Activated CD4-positive, alpha-beta memory T cell treated with anti-CD3 and anti-CD28 coated beads, Interleukin-2, amount 10 ng/mL, durations not matched to agents 7 days and 5 days (primary cell): Measurements from ENCODE around the gene BLCAP. TPM values are rescaled to one million over a fixed set of nuclear protein-coding genes. Genes with fewer than 3 reads are reported as not detected.
"Not testable (repeated sequence)": the region's sequence is repeated elsewhere in the genome, so short reads cannot be mapped to it uniquely, and the experiment has no call there.

ENCODE experiments used
- CTCF ChIA-PET: fragments of 350-600 bp; sonication (Branson Sonifier 250); formaldehyde crosslinking; loops from one replicate; lab custom pipeline; 2021; ENCODE audit warnings: antibody characterized with exemption, inconsistent platforms; lab: Charles Lee
- POLR2A ChIA-PET: fragments of 350-600 bp; sonication (Branson Sonifier 250); formaldehyde crosslinking; loops from one replicate; lab custom pipeline; 2021; ENCODE audit warnings: antibody characterized with exemption; lab: Charles Lee
- DNase-seq: peaks from one replicate; pipeline ENCODE4 v3.0.0-alpha.2; 2020
- H3K27ac Mint-ChIP-seq: one replicate; pipeline ENCODE4 v1.8.0; 2021; ENCODE audit warnings: mild to moderate bottlenecking, mixed read lengths
- H3K27me3 Mint-ChIP-seq: one replicate; pipeline ENCODE4 v1.8.0; 2021; ENCODE audit warnings: mixed read lengths
- H3K36me3 Mint-ChIP-seq: one replicate; pipeline ENCODE4 v1.8.0; 2021; ENCODE audit warnings: low read depth, mixed read lengths
- H3K4me1 Mint-ChIP-seq: one replicate; pipeline ENCODE4 v1.8.0; 2021; ENCODE audit warnings: mixed read lengths
- H3K4me3 Mint-ChIP-seq: one replicate; pipeline ENCODE4 v1.8.0; 2021; ENCODE audit warnings: mild to moderate bottlenecking, mixed read lengths
- H3K9me3 Mint-ChIP-seq: one replicate; pipeline ENCODE4 v1.8.0; 2021; ENCODE audit warnings: mixed read lengths
- total RNA-seq, 2 experiments: library from RNA; stranded (reverse); gene quantifications; one replicate each; pipeline ENCODE4 v1.2.3, GENCODE V29; 2021

BLCAP gene, protein sequence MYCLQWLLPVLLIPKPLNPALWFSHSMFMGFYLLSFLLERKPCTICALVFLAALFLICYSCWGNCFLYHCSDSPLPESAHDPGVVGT
- total RNA-seq = 10 to 100 TPM; 37.7 to 39.4 TPM

- Mint-ChIP-seq H3K36me3 (no peaks in the 10 kb centered on the region), H3K4me1 (peaks cover 47% of the 10 kb centered on the region), H3K4me3 (peak within 1 kb of the TSS; percentile 88), H3K27me3 (no peaks in the 10 kb centered on the region), H3K9me3 (no peaks in the 10 kb centered on the region), H3K27ac (peak within 1 kb of the TSS; percentile 99)
- DNase-seq = peak; percentile 92
- POLR2A ChIA-PET = interaction anchor here (0.7 to 1.4 kb wide), 4 partner anchors 115 to 349 kb away, joined by 3 to 8 read pairs (median 3); partner anchors contain the start of genes MROH8 and RPN2
- CTCF ChIA-PET = interaction anchor here (1.2 to 1.5 kb wide), 2 partner anchors 131 to 258 kb away, joined by 3 to 4 read pairs; no protein-coding TSS in a partner anchor
Observed at GRCh38 chr20:37527638-37528445, at the start of gene BLCAP. Gene BLCAP, minus strand, starts transcription at chr20:37527876. Its CDS starts 8,702 bp downstream, at chr20:37519174.

GRCh38 chr20:37577436-37577835, 49.8 kb upstream of the BLCAP start:
- H3K4me3 Mint-ChIP-seq, H3K27ac Mint-ChIP-seq, POLR2A ChIA-PET, H3K36me3 Mint-ChIP-seq, H3K27me3 Mint-ChIP-seq, H3K4me1 Mint-ChIP-seq, H3K9me3 Mint-ChIP-seq, DNase-seq: not testable (repeated sequence)
- CTCF ChIA-PET = interaction anchor here (0.6 kb wide), 1 partner anchor 218 kb away, joined by 4 read pairs; no protein-coding TSS in a partner anchor

DNA sequence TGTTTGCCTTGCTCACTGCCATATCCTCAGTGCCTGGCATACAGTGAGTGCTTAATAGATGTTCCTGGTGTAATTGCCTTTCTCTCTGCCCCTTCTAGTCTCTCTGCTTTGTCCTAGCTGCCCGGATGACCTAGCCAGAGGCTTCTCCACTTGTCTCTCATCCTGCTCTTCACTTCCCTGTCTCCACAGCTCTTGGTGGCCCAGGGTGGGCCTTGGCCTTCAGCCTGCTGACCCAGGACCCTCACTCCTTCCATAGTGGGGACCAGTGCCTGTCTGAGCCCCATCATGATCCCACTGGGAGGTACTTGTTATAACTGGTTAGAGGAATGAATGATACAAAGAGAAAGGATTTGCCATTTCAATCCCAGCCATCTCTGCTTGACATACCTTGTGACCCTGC, 49.2 kb upstream of the BLCAP start:
- peaks cover 7% of the 10 kb centered on the region for H3K27me3 Mint-ChIP-seq
- POLR2A ChIA-PET = no interaction called here
- no peaks in the 10 kb centered on the region for H3K9me3 Mint-ChIP-seq
- H3K4me1 Mint-ChIP-seq = no peaks in the 10 kb centered on the region
- no peaks in the 10 kb centered on the region for H3K36me3 Mint-ChIP-seq
- H3K27ac Mint-ChIP-seq = no peak overlapping the region
- no peak for DNase-seq
- H3K4me3 Mint-ChIP-seq = no peak overlapping the region
- CTCF ChIA-PET = no interaction called here

- H3K27me3 Mint-ChIP-seq = peaks cover 9% of the 10 kb centered on the region
- H3K36me3 Mint-ChIP-seq = no peaks in the 10 kb centered on the region
- H3K4me3 Mint-ChIP-seq = no peak overlapping the region
- no peaks in the 10 kb centered on the region for H3K4me1 Mint-ChIP-seq
- no peaks in the 10 kb centered on the region for H3K9me3 Mint-ChIP-seq
- CTCF ChIA-PET = no interaction called here
- H3K27ac Mint-ChIP-seq = no peak overlapping the region
- POLR2A ChIA-PET = no interaction called here
- no peak for DNase-seq
Observed at GRCh38 chr20:37575884-37576283, 48.2 kb upstream of the BLCAP start.

GRCh38 chr20:37574199-37574890, 46.7 kb upstream of the BLCAP start:
- CTCF ChIA-PET = interaction anchor here (1.0 kb wide), 1 partner anchor 9 kb away, joined by 3 read pairs; no protein-coding TSS in a partner anchor

GRCh38 chr20:37573626-37574198, 46.0 kb upstream of the BLCAP start:
- POLR2A ChIA-PET = no interaction called here
- H3K27ac Mint-ChIP-seq = no peak overlapping the region
- no peaks in the 10 kb centered on the region for H3K36me3 Mint-ChIP-seq
- no peaks in the 10 kb centered on the region for H3K4me1 Mint-ChIP-seq
- CTCF ChIA-PET = no interaction called here
- DNase-seq = no peak
- H3K27me3 Mint-ChIP-seq = peaks cover 16% of the 10 kb centered on the region
- no peaks in the 10 kb centered on the region for H3K9me3 Mint-ChIP-seq
- H3K4me3 Mint-ChIP-seq = no peak overlapping the region

More at GRCh38 chr20:37574199-37574890, 46.7 kb upstream of the BLCAP start:
- Mint-ChIP-seq H3K27me3 (peaks cover 13% of the 10 kb centered on the region), H3K36me3 (no peaks in the 10 kb centered on the region), H3K4me3 (no peak overlapping the region), H3K9me3 (no peaks in the 10 kb centered on the region), H3K4me1 (no peaks in the 10 kb centered on the region), H3K27ac (no peak overlapping the region)
- DNase-seq = no peak
- POLR2A ChIA-PET = no interaction called here

GRCh38 chr20:37571033-37571432, 43.4 kb upstream of the BLCAP start:
- no peaks in the 10 kb centered on the region for H3K4me1 Mint-ChIP-seq
- peaks cover 31% of the 10 kb centered on the region for H3K27me3 Mint-ChIP-seq
- ChIA-PET POLR2A (no interaction called here), CTCF (no interaction called here)
- DNase-seq = no peak
- no peak overlapping the region for H3K27ac Mint-ChIP-seq
- H3K9me3 Mint-ChIP-seq = no peaks in the 10 kb centered on the region
- H3K4me3 Mint-ChIP-seq = no peak overlapping the region
- no peaks in the 10 kb centered on the region for H3K36me3 Mint-ChIP-seq

GRCh38 chr20:37570419-37570818, 42.7 kb upstream of the BLCAP start:
- H3K4me1 Mint-ChIP-seq = no peaks in the 10 kb centered on the region
- CTCF ChIA-PET = no interaction called here
- H3K9me3 Mint-ChIP-seq = no peaks in the 10 kb centered on the region
- peaks cover 34% of the 10 kb centered on the region for H3K27me3 Mint-ChIP-seq
- no peak overlapping the region for H3K4me3 Mint-ChIP-seq
- H3K27ac Mint-ChIP-seq = no peak overlapping the region
- H3K36me3 Mint-ChIP-seq = no peaks in the 10 kb centered on the region
- no peak for DNase-seq
- POLR2A ChIA-PET = no interaction called here

- ChIA-PET POLR2A (no interaction called here), CTCF (interaction anchor here (2.2 kb wide), 1 partner anchor 653 kb away, joined by 6 read pairs; no protein-coding TSS in a partner anchor)
- Mint-ChIP-seq H3K27ac (no peak overlapping the region), H3K36me3 (no peaks in the 10 kb centered on the region), H3K4me3 (no peak overlapping the region), H3K9me3 (no peaks in the 10 kb centered on the region), H3K4me1 (no peaks in the 10 kb centered on the region), H3K27me3 (peaks cover 43% of the 10 kb centered on the region)
- peak; percentile 5 for DNase-seq
Observed at GRCh38 chr20:37567671-37568588, 40.3 kb upstream of the BLCAP start.

DNA sequence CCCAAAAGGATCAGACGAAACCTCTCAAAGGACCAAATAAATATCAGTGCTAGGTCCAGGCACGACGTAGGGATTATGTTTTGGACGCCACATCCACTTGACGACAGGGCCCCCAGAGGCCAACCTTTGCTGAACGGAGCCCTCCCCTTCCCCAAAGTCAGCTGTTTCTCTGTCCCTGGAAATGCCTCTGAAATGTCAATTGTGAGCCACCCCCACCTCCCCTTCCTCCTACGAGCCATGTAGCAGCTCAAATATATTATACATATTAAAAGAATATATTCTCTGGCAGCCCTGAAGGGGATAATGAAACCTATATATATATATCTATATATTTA, 39.6 kb upstream of the BLCAP start:
- H3K27ac Mint-ChIP-seq = no peak overlapping the region
- DNase-seq = peak; percentile 1
- ChIA-PET POLR2A (no interaction called here), CTCF (no interaction called here)
- H3K36me3 Mint-ChIP-seq = no peaks in the 10 kb centered on the region
- H3K4me3 Mint-ChIP-seq = no peak overlapping the region
- H3K4me1 Mint-ChIP-seq = no peaks in the 10 kb centered on the region
- peaks cover 43% of the 10 kb centered on the region for H3K27me3 Mint-ChIP-seq
- no peaks in the 10 kb centered on the region for H3K9me3 Mint-ChIP-seq

- no peaks in the 10 kb centered on the region for H3K9me3 Mint-ChIP-seq
- ChIA-PET CTCF (interaction anchor here (1.8 to 3.1 kb wide), 2 partner anchors 425 to 655 kb away, joined by 8 to 20 read pairs; no protein-coding TSS in a partner anchor), POLR2A (no interaction called here)
- H3K27ac Mint-ChIP-seq = no peak overlapping the region
- H3K36me3 Mint-ChIP-seq = no peaks in the 10 kb centered on the region
- no peaks in the 10 kb centered on the region for H3K4me1 Mint-ChIP-seq
- DNase-seq = peak; percentile 6
- peaks cover 43% of the 10 kb centered on the region for H3K27me3 Mint-ChIP-seq
- no peak overlapping the region for H3K4me3 Mint-ChIP-seq
Observed at GRCh38 chr20:37566590-37567330, 39.1 kb upstream of the BLCAP start.
